Activated CD4-positive, CD25-positive, alpha-beta regulatory T cell treated with anti-CD3 and anti-CD28 coated beads, Interleukin-2, amount 50 U/mL, for 16 hours (primary cell): ENCODE measurements around the gene ASMTL.
"Not testable (repeated sequence)": the region's sequence is repeated elsewhere in the genome, so short reads cannot be mapped to it uniquely, and the experiment has no call there.

Source experiments
- DNase-seq: peaks from one replicate; pipeline ENCODE4 v3.0.0-alpha.2; 2020; ENCODE audit warnings: low read depth, low spot score

Gene ASMTL

GRCh38 chrX:1452516-1453394 lies at the start of gene ASMTL:
Gene ASMTL (minus strand): TSS chrX:1452909. CDS start chrX:1452840, 69 bp downstream.
- peak; percentile 100 for DNase-seq

- DNase-seq, result no peak
Measured at GRCh38 chrX:1502241-1502640, 49.5 kb upstream of the ASMTL start.

DNA sequence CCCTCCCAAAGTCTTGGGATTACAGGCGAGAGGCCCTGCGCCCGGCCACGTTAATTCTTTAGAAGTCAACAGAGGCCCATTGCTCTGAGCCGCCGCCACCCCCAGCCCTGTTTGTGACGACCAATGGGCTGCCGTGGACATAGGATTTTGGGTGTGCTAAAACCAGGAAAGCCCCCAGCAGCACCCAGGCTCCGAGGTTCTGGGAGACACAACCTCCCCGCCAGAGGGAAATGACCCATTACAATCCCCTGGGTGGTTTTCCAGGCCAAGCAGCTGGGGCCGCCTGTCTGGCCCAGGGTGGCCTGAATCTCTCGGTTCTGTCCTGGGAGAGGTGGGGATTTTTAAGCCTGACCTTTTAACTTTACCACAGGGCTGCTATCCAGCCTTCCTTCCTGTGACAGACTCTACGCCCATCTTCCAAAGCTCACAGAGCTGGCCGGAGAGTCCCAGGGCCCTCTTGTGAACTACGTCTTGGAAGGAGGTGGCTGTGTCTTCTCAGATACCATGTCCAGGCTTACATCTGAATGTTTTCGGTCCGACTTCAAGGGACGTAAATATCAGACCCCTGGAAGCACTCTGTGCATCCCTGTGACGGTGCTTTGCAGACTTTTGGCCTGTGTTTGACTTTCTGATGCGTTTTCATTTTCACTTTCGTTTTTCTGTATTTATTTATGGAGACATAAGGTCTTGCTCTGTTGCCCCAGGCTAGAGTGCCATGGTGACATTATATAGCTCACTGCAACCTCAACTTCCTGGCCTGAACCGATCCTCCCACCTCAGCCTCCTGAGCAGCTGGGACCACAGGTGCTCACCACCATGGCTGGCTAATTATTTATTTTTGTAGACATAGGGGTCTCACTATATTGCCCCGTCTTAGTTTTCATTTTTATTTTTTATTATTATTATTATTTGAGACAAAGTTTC lies 48.3 kb upstream of the ASMTL start:
- no peak for DNase-seq

DNA sequence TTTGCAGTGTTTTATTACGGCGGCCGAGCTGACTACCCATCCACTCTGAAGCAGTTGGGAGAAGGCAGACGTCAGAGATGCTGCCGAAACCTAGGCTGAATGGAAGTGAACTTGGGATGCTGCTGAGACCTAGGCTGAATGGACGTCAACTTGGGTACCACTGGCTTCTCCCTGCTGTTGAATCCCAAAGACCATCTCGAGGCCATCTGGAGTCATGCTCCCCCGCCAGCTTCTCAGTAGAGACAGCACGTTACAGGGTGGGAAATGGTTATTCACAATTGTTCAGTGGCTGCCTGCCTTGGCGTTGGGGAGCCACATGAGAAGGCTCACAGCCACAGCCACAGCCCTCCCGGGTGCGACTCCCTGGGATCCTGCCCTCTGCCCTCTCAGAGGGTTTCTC lies 43.4 kb upstream of the ASMTL start:
- no peak for DNase-seq

DNA sequence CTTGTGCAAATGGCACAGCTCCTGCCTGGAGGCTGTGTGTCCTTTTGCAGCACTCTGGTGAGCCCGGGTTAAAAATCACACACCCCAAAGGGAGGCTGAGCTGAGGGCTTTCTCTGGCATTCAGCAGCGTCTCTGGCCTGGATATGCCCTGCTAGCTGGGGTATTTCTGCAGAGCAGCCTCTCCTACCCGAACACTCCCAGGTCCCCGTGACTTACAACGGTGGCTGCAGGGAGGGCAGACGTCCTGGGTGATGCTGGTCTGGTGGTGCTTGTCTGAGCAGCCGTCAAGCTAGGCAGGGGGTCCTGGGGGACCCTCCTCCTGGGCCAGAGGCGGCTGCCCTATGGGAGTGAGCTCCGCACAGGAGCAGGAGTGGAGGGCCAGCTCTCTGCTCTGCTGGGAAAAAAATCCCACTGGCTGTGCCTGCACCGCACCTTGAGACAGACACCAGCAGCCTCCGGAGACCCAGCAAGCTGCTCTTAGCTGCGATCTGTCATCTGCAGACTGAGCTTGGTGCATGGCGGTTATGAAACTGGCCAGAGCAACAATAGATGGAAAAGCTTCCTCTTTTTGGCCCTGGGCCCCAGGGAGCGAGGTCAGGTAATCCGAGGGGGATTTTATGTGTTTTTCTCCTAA lies 41.3 kb upstream of the ASMTL start:
- no peak for DNase-seq

DNA sequence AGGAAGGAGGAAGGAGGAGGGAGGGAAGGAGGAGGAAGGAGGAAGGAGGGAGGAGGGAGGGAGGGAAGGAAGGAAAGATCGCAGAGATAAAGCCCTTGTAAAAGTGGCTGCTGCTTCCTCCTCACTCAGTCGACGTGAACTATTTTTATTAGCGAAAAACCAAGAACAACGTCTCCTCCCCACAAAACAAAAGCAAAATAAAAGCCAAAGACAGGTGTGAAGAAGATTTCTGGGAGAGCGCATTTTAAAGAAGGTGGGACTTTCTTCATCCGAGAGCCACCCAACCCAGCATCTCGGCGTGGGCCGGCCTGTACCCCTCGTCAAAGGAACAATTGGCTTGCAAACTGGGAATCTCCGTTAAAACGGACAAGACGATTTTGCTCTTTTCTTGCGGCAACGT lies 40.7 kb upstream of the ASMTL start:
- no peak for DNase-seq

GRCh38 chrX:1492421-1493012 lies 39.8 kb upstream of the ASMTL start:
- no peak for DNase-seq

DNA sequence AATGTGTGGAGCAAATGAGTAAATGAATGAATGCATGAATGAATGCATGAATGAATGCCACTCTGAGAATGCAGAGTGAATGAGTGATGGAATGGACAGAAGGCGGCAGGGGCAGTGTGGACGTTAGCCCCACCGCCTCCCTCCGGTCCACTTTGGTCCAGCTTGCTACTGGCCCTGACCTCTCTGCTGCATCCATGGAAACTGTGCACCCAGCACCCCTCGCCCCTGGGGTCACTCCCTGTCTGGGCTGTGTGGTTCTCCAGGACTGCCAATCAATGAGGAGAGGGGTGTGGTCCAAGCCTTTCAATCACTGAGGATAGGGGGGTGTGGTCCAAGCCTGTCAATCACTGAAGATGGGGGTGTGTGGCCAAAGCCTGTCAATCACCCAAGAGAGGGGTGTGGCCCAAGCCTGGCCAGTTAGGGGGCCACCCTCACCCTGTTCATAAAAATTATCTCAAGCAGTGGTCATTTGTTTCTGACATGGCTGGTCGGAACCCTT lies 39.2 kb upstream of the ASMTL start:
- DNase-seq, result no peak

DNA sequence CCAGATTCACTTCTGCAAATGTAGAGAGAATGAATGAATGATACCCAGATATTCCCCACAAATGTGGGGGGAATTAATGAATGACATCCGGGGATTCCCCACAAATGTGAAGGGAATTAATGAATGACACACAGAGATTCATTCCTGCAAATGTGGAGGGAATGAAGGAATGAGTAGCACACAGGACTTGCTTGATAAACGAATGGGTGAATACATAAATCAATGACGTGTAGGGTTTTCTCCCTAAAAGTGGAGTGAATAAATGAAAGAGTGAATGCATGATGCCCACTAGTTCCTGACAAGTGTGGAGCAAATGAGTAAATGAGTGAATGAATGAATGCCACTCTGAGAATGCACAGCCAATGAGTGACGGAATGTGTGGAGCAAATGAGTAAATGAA lies 38.5 kb upstream of the ASMTL start:
- DNase-seq, result not testable (repeated sequence)

DNA sequence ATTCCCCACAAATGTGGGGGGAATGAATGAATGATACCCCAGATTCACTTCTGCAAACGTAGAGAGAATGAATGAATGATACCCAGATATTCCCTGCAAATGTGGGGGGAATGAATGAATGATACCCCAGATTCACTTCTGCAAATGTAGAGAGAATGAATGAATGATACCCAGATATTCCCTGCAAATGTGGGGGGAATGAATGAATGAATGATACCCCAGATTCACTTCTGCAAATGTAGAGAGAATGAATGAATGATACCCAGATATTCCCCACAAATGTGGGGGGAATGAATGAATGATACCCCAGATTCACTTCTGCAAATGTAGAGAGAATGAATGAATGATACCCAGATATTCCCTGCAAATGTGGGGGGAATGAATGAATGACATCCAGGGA lies 38.0 kb upstream of the ASMTL start:
- DNase-seq, result not testable (repeated sequence)

- not testable (repeated sequence) for DNase-seq
Measured at GRCh38 chrX:1489354-1489753, 36.6 kb upstream of the ASMTL start.

DNA sequence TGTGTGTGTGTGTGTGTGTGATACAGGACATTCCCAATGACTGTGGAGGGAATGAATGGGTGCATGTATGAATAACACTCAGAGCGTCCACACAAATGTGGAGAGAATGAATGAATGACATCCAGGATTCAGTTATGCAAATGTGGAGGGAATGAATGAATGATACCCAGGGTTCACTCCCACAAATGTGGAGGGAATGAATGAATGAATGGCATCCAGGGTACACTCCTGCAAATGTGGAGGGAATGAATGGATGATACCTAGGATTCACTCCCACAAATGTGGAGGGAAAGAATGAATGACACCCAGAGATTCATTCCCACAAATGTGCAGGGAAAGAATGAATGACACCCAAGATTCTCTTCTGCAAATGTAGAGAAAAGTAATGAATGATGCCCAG lies 36.0 kb upstream of the ASMTL start:
- no peak for DNase-seq

DNA sequence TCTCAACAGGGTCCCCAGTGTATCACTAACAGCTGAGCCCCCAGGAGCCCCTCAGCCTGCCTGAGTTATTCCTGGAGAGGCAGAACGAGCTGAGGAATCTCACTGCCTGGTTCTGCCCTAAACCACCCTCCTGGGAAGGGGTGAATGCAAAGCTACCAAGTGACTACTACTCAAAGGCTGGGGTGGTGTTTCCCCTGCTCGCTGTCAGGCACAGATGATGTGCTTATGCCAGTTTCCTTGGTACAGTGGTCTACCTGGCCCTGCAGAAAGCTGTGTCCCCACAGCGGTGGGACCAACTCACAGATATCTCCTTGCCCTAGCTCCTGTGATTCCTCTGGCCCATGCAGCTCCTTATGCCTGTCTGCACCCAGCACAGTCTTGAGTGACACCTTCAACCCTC lies 35.4 kb upstream of the ASMTL start:
- no peak for DNase-seq

- DNase-seq, result no peak
Measured at GRCh38 chrX:1487401-1487800, 34.7 kb upstream of the ASMTL start.

GRCh38 chrX:1486749-1487361 lies 34.1 kb upstream of the ASMTL start:
- no peak for DNase-seq

DNA sequence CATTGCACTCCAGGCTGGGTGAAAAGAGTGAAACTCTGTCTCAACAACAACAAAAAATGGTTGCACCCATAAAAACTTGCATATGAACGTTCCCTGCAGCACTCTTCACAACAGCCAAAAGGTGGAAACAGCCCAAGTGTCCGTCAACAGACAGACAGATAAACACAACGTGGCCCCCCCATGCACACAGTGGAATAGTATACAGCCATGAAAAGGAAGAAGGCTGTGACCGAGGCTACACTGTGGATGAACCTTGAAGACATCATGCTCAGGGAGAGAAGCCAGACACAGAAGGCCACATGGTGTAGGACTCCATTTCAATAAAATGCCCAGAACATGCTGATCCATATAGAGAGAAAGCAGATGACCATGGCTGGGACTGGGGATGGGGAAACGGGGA lies 33.5 kb upstream of the ASMTL start:
- DNase-seq, result no peak

GRCh38 chrX:1485033-1485432 lies 32.3 kb upstream of the ASMTL start:
- no peak for DNase-seq

DNA sequence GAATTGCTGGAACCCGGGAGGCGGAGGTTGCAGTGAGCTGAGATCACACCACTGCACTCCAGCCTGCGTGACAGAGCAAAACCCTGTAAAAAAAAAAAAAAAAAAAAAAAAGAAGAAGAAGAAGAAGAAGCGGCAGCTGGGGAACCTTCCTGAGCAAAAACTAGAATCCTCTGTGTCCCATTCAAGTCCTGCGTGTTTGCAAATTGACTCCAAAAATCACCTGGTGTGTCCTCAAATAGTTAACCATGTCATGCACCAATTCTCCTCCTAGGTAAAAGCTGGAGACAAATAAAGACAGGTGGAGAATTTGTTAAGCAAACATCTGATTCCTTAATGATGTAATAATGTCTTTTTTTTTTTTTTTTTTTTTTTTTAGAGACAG lies 31.9 kb upstream of the ASMTL start:
- no peak for DNase-seq

- no peak for DNase-seq
Measured at GRCh38 chrX:1483843-1484637, 31.3 kb upstream of the ASMTL start.

DNA sequence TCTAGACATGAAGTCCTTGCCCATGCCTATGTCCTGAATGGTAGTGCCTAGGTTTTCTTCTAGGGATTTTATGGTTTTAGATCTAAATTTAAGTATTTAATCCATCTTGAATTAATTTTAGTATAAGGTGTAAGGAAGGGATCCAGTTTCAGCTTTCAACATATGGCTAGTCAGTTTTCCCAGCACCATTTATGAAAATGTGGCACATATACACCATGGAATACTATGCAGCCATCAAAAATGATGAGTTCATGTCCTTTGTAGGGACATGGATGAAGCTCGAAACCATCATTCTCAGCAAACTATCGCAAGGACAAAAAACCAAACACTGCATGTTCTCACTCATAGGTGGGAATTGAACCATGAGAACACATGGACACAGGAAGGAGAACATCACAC lies 29.8 kb upstream of the ASMTL start:
- DNase-seq, result not testable (repeated sequence)
